ENCODE results near the gene COBL.

The COBL gene

DNA sequence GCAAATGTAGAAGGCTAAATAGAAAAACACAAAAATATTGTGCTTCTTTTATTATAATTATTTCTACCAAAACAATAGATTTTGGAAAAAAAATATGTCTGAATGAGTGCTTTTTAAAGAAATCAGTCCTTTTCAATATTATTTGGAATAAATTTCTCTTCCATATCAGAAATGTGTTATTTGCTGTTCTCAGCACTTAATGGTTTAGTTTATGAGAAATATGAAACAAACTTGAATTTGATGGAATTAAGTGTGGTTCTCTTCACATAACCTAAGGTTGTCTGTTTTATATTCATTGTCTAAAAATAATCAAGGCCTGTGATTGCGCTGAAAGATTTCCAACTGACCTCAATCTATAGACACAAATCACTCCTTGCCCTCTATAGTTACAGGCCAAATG lies 203.0 kb downstream of the COBL start:
- no peak for DNase-seq (ENCODE audit: low read depth)

DNA sequence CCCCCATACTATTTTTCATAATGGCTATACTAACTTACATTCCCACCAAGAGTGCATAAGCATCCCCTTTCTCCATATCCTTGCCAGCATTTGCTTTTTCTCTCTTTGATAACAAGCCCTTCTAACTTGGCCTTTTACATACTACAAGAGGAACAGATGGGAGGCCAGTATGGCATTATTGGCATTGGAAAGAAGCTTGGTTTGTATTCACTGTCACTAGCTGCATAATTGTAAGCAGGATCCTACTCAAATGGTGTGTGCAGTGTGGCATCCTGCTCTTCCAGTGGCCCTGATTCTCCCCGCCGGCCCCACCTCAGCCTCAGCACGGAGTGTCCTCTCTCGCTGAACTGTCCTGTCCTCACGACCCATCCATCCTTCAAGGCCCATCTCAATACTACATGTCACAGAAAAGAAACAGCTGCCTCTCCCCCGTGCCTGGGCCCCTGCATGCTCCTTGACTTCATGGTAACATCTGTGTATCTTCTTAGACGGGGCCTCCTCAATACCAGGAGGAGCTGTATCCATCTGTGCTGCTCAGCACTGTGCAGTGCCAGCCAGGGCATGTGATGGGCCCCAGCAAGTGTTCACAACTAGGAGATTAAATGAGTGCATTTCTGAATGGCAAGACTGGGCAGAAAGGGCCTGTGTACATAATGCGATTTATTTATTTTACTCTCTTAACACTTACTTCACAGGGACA lies 205.2 kb downstream of the COBL start:
- no peak for DNase-seq (ENCODE audit: low read depth)

DNA sequence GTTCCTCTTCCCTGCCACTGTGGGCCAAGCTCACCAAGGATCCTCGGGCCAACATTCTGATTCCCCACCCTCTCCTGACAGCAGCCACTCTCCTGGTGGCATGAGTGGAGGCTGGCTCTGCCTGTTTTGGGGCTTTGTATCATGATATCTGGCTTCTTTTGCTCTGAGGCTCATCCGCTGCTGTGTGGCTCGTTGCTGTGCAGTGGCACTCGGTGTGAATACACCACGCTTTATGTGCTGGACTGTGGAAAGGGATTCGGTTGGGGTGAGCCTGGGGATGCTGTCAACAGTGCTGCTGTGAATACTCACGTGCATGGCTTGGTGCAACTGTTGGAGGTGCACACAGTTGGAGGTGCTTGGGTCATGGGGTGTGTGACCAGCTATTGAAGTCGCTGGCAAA lies 208.5 kb downstream of the COBL start:
- DNase-seq (ENCODE audit: low read depth): no peak

DNA sequence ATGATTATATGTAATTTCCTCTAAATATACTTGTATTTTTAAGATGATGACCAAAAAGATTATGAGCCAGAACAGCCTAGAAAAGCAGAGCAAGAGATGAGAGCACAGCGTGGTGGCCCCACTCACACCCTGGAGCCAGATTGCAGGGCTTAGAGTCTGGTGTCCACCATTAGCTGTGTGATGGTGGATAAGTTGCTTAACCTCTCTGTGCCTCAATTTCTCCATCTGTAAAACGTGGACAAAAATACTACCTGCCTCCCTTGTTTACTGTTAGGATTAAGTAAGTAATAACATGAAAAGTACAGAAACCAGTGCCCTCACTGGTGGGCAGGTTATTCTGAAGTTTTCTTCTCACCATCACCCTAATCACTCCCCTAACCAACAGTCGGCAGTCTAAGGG lies 212.3 kb downstream of the COBL start:
- no peak for DNase-seq (ENCODE audit: low read depth)

DNA sequence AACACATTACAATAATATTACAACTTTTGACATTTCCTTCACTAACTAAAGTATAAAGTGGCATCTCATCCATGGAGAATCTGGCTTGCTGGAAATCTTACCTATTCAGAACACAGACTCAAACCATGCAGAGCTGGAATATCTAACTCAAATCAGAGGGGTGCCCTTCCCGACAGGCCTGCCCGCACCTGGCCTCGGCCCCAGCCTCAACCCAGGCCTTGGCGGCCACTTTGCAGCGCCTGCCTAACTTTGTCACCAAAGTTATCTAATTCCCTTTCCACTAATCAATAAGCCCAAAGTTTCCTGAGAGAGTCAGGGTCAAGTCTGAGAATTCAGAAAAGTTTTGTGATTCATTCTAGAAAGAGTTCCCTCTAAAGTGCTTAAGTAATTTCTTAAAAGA lies 212.9 kb downstream of the COBL start:
- no peak for DNase-seq (ENCODE audit: low read depth)

DNA sequence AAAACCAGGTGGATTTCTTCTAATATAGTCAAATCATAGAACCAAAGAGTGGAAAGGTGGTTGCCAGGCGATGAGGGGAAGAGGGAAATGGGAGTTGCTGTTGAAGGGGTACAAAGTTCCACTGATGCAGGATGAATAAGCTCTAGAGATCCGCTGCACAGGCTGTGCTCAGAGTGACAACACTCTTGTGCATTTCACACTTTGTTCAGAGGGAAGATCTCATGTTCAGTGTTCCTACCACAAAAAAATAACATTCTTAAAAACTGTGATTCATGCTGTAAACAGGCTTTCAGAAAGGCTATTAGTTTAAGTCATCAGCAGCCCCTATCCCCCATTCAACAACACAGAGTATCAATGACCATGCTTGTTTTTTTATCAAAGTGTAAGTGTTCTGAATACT lies 213.8 kb downstream of the COBL start:
- no peak for DNase-seq (ENCODE audit: low read depth)

DNA sequence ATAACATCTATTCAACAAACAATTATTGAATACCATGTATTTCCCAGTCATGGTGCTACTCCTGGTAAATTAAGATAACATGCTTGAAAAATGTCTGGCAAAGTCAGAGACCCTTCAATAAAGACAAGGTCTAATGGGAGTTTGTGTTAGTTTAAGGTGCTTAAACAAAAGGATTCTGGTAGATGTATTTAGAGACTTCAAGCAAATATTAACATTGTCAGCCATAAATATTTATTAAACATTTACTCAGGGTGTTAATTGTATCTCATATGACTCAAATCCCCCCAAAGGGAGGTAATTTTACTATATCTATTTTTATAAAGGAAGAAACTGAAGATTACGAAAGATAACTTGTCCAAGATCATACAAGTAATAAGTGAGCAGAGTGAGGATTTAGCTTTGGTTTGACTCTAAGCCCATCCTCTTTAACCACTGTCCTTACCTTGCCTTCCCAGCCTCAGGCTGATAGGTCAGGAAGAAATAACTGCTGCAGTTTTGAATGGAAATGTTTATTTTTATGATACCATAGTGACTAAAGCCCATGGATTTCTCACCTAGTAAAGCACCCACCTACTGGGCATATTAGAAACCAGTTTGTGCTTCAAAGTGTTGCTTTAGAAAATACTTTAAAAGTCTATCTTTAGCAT lies 215.4 kb downstream of the COBL start:
- DNase-seq (ENCODE audit: low read depth): no peak

DNA sequence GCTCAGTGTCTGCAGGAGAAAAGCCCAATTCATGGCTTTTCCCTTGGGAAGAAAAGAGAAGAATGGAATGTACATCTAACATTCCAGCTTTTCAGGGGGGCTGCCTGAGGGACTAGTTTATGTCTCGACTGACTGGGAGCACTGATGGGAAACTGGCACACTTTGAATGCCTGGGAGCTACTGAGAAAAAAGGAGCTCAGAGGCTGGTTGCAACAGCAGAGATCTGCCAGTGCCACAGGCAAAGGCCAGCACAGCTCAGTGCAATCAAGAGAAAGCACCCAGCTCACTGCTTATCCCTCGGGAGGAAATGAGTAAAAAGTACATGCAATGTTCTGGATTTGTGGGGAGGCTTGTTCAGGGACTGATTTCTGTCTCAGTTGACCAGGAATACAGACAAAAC lies 226.2 kb downstream of the COBL start:
- DNase-seq (ENCODE audit: low read depth): no peak

DNA sequence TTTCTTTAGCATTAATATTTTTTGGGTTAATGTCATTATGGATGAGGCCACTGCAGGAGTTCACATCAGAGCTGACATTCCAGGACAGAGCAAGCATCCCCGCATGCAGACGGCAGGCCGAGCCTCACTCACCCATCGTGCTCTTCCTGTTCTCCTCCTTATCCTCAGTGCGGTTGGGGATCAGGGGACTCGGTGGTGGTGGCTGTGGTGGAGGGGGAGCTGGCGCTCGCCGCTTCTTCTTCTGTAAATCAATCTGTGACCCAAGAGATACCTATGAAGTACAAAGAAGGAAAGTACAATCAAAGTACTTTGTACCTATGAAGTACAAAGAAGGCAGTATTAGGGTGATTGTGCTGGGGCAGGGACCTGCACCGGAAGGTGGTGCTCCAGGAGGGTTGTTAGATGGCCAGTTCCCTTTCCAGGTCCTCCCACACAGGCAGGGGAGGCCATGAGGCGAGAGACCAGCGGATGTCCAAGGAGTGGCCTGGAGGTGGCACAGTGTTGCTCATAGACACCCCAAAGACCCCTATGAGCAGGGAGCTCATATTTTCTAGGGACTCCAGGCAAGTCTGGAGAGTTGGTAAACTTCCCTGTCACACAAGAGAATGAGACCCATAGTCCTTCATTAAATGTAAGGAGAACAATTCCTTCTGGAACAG lies 231.4 kb downstream of the COBL start:
- no peak for DNase-seq (ENCODE audit: low read depth)

DNA sequence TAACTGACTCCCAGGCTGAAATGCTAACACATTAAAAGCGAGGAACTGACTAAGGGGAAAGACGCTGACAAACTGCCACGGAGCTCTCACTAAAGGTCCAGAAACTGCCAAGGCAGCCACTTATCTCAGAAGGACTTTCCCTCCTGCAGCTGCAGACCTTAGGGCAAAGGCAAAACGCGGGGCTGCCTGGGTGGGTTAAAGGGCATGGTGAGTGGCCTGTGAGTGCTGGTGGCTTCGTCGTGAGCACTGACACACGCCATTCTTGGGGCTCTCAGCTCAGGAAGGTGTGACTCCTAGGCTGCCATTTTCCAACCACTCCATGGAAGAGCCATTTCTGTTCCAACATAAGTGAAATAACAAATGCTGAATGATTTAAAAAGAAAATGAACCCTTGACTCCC lies 232.5 kb downstream of the COBL start:
- no peak for DNase-seq (ENCODE audit: low read depth)

DNA sequence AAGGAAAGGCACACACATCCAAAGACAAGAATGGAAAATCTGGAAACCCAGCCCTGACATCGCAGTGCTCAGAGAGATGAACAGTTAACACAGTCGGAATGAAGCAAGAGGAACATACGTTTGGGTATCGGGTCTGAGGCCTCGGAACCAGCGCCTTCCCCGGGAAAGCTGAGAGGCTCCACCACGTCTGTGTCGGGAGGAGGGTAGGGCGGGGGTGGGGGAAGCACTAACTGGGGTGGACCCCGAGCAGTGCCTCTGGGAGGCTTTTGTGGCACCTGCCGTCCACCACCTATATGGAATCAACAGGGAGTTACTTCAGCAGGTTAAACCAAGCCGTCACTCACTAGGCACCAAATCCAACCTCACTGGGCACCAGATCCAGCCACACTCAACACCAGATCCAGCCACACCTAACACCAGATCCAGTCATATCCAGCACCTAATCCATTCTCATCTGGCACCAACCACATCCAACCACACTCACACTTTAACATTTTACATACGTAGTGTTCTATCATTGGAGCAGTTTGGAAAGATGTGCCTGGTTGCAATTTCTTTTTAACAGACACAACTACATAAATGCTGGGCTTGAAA lies 233.6 kb downstream of the COBL start:
- DNase-seq (ENCODE audit: low read depth): no peak

DNA sequence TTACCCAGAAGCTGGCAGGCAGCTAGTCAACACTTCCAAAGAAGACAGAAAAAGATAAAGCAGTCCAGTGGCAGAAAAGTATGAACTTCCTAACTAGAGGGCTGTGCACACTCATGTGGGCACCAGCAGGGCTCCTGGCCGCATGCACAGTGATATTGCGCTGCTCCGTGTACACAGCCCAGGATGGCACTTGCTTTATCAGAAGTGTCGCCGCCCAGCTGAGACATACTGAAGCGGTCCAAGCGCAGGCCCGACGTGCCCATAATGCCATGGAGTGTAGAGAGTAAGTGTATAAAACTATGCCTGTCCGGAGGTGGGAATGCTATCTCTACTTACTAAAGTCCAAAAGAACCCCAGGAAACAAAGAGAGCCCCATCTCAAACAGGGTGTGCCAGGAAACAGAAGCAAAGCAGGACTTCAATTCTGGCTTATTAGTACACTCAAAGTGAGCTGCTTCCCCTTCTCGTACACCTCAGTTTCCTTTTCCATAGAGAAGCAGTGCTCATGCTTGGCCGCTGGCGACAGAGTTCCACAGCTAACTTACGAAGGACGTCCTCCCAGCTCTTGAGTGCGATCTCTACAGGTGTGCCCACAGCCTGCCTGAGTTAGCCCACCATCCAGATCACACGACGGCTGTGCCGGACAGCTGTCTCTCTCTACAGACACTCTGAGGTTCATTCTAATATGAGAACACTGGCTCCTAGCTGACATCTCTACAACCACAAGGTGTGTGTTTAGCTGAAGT lies 234.3 kb downstream of the COBL start:
- no peak for DNase-seq (ENCODE audit: low read depth)

DNA sequence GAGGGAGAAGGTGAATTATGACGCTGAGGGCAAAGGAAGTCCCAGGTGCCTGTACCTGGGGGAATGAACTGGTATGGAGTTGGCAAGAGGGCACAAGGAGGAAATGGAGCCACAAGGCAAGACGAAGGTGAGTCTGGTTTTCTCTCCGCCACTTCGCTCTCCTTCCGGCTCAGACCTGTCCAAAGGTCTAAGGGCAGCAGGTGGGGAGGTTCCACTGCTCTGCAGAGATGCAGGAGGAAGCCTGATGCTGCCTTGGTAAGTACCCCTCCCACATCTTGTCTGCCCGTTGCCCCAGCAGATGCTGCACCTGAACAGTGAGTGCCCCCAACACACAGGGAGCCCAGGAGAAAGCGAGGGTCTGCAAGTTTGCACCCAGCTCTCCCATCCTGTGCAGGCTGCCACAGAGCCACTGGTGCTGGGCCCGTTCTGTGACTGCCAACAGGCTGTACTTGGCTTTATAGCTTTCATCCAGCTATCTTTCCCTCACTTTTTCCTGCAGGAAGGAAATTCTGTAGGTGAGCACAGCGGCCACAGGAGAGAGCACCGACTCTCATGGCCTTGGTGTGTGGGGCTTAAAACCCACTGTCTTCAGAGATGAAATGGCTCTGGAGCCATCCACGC lies 235.2 kb downstream of the COBL start:
- no peak for DNase-seq (ENCODE audit: low read depth)

DNA sequence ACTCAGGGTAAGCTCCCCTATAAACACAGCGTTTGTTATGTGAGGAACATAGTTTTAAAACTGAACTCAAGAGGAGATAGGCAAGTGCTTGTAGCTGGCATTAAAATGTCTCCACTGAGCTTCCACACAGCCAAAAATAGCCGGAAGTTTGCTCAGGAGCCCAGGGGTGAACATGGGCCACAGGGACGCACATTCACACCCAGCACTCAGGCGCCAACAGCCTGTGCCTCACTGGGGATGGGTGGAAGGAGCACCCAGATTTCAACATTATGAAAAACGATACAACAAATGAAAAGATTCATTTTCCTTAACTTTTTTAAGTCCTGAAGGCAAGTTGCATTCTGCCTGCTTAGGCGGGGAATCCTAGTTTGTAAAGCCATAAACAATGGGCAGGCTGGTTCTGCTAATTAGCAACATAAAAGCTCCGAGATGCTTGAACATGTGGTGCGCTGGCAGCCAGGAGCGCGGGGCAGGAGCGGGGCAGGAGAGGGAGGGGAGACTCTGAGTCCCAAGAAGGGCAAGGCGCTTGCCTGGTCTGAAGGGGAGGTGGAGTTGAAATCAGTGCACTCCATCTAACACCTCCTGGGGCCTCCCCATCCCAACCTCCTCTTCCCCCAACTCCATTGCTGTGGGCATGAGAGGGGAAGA lies 235.9 kb downstream of the COBL start:
- DNase-seq (ENCODE audit: low read depth): no peak

DNA sequence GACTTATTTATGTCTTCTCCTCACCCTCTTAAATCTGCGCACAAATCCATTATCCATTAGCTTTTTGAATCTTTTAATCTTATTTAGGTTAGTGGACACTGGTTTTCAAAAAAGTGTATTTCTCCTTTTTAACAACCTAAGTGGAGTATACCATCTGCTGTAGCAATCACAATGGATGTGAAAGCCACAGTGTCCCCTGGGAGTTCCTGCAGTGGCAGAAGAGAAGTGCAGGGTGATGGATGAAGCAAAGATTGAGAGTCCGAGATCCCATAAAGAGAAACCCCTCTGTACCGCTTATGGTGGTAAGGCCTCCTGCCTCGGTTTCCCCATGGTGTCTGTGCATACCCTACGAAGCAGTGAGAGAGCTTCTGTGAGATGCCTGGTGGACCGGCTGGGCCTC lies 236.4 kb downstream of the COBL start:
- no peak for DNase-seq (ENCODE audit: low read depth)

DNA sequence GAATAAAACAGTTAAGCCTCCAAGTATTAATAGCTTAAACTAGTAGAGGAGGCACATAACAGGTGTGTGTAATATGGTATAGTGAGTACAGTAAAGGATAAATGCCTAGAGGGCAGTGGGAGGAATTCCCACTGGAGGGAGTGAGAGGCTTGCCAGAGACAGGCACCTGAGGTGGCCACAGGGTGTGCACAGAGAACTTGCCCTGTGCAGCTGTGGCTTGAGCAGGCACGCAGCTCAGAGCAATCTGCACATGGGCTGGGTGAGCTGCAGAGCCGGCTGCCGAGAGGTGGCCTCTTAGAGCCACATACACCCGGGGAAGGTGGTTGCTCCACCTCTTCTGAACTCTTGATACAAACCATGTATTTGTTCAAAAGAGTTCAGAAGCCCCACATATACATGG lies 237.1 kb downstream of the COBL start:
- DNase-seq (ENCODE audit: low read depth): no peak

DNA sequence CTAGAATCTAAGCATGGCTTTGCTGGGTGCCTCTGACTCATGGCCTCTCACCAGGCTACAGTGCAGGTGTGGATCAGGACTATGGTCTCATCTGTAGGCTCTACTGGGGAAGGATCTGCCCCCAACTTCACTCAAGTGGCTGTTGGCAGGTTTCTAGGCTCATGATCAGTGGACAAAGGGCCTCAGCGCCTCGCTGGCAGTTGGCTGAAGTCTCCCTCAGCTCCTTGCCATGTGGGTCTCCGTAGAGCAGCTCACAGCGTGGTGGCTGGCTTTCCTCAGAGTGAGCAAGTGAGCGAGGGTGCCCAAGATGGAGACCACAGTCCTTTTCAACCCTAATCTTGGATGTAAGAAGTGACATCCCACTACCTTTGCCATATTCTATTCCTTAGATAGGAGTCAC lies 238.0 kb downstream of the COBL start:
- no peak for DNase-seq (ENCODE audit: low read depth)

DNA sequence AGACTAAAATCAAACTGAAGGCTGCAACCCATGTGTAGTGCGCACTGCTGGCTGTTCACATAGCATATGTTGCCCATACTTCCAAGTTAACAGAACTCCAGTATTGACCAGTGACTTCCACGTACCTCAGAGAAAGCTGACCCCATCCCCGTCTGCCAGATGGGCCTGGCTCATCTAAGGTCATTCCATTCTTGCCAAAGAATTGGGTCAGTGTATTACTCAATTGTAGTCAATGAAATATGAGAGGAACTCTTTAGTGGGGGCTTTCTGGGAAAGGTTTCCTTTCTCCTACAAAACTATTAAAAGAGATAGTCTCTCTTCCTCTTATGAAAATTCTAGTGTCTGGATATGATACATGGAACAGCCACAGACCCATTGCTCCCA lies 238.6 kb downstream of the COBL start:
- DNase-seq (ENCODE audit: low read depth): no peak

DNA sequence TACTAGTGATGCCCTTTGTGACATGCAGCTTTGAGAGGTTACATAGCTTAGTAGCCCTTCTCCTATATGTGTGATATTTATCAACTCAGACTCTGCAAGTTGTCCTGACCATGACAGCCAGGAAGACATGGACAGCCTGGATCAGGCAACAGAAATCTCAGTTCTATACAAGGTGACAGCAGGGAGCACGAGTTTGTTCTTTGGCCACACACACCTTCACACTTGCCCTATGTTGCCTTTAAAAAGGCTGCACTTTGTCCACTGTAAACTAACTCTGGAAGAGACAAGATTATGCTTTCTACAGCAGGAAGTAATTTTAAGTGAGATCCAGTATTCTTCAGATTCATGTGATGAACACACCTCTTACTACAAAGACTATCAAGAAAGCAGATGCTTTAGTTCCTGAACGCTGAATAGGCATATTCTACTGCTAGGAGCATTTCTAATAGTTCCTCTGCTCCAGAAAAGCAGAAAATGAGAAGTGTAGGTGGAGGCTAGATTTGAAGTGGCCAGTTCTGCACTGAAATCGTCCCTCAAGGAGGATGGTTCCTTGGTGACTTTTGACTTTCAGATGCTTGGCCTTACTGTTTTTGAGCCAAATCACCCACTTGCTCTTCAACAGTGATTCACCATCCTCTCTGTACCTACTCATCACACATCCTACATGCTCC lies 239.2 kb downstream of the COBL start:
- DNase-seq (ENCODE audit: low read depth): no peak

DNA sequence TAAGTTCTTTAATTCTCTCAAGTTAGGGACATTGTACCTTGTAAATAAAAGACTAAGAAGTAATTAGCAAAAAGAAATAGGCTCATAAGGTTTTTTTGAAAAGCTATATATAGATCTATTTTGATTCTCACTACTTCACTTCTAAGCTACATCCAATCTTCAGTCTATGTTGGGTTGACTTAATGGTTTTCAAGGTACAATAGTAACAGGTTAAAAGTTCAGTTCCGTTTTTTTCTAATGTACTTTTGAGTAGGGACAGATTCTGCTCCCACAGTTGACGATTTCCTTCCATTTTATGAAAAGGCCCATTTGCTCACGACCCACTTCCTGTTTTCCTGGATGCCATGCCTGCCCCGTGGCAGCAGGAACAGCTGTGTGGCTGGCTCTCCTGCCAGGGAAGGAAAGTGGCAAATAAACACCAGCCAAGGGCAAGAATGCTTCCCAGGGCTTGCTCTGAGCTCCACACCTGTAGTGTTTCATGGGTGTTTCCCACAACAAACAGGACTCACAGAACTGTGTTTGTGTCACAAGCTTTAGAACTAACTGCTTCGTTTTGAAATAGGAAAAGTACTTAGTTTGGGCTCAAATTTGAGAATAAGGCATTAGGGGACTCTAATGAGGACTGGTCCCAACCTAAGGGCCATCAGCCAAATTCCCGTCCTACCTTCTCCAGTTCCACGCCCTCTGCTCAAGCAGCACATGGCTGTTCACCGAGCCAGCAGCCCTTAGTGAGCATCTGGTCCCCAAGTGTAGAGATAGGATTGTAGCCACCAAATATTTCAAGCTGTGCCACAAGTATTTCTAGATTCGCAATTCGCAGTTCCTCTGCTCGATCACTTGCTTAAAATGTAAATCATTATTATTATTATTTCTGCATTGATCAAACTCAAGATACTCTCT lies 240.7 kb downstream of the COBL start:
- no peak for DNase-seq (ENCODE audit: low read depth)

Data from activated T-cell treated with anti-CD3 and anti-CD28 coated beads for 48 hours (primary cell).